Activated T-helper 9 cell treated with anti-CD3 and anti-CD28 coated beads, Interleukin-2, amount 50 U/mL, for 16 hours (primary cell): Measurements from ENCODE around the gene PHF1.
A peak's percentile ranks its signal among the peaks of the same experiment; 100 is the strongest.

Source experiments
- DNase-seq: peaks from one replicate; pipeline ENCODE4 v3.0.0-alpha.2; 2020; ENCODE audit warnings: low read depth

The PHF1 gene

GRCh38 chr6:33433001-33433543 is 22.3 kb downstream of the PHF1 start:
- DNase-seq: no peak

DNA sequence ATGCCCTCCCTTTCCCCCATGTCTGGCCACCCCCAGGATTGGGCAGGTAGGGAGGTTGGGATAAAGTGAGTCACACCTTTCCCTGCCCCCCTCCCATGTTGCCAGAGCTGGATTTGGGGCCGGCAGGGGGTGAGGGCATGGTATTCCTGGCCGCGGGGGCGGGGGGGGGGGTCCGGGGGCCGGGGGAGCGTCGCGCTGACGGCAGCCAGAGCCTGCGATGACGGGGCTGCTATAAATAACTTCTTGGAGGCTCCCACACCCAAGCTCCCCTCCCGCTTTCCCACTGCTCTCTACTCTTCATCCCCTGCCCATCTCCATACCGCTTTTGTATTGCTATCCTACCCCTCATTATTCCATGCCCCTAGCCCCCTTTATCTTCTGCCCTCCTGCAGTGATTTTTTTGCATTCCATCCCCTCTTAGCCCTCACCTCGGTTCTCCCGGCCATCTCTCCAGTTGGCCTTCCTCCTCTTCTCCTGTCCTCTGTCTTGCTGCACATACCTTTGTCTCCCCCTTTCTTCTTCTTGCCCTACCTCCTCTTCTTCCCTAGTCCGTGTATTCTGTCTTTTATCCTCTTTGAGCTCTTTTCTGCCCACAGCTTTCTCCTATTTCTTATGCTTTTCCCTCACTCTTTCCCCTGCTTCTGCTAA is 22.9 kb downstream of the PHF1 start:
- no peak for DNase-seq

GRCh38 chr6:33434961-33435360 is 24.1 kb downstream of the PHF1 start:
- DNase-seq: no peak

DNA sequence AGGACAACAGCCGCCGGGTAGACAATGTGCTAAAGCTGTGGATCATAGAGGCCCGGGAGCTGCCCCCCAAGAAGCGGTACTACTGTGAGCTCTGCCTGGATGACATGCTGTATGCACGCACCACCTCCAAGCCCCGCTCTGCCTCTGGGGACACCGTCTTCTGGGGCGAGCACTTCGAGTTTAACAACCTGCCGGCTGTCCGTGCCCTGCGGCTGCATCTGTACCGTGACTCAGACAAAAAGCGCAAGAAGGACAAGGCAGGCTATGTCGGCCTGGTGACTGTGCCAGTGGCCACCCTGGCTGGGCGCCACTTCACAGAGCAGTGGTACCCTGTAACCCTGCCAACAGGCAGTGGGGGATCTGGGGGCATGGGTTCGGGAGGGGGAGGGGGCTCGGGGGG is 26.9 kb downstream of the PHF1 start:
- no peak for DNase-seq

DNA sequence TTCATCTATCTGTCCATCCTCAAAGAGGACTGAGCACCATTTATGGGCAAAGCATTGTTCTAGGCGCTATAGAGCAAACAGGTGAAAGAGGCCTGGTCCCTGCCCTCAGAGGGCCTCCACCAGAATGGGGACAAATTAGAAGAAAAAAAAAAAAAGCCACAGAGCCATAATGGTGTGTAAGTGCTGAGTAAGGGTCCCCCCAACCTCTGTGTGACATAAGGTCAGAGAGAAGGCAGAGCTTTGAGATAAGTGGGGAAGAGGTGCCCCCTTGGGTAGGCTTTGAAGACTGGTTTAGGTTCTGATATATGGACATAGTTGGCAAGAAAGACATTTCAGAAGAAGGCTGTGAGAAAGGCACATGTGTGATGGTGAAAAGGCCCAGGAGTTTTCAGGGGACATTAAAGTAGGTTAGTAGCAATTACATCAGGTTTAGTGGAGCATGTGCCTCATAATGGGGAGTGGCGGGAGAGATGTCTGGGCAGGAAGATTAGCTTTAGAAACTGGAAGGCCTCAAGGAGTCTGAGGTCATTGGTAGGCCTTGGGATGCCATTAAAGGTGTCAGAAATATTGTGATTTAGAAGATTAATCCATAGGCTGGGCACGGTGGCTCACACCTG is 28.3 kb downstream of the PHF1 start:
- no peak for DNase-seq

- DNase-seq: no peak
Observed at GRCh38 chr6:33439956-33440648, 29.3 kb downstream of the PHF1 start.

DNA sequence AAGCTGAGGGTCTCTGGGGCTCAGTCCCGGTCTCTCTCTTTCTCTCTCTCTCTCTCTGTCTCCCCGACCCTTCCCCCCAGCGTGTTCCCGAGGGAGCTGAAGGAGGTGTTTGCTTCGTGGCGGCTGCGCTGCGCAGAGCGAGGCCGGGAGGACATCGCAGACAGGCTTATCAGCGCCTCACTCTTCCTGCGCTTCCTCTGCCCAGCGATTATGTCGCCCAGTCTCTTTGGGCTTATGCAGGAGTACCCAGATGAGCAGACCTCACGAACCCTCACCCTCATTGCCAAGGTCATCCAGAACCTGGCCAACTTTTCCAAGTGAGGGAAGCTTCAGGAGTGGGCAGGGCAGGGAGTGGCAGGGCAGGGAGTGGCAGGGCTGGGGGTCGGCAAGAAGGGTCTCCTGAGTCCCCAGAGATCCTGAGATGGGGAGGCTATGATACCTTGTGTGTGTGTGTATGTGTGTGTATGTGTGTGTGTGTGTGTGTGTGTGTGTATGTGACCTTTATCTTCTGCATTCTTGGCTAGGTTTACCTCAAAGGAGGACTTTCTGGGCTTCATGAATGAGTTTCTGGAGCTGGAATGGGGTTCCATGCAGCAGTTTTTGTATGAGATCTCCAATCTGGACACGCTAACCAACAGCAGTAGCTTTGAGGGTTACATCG is 30.0 kb downstream of the PHF1 start:
- no peak for DNase-seq

DNA sequence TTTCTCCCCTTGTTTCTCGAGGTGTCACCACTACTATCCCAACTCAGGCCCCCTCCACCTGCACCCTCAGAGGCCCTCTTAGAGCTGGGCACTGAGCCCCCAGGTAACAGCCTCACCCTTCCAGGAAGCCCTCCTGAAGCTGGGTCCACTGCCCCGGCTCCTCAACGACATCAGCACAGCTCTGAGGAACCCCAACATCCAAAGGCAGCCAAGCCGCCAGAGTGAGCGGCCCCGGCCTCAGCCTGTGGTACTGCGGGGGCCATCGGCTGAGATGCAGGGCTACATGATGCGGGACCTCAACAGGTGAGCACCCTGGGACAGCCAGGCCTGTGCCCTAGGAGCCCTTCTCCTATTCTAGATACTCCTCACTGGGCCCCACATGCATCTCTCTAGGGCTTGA is 30.6 kb downstream of the PHF1 start:
- no peak for DNase-seq

GRCh38 chr6:33442283-33442682 is 31.5 kb downstream of the PHF1 start:
- no peak for DNase-seq

- DNase-seq: no peak
Observed at GRCh38 chr6:33443025-33443424, 32.2 kb downstream of the PHF1 start.

GRCh38 chr6:33443619-33444504 is 33.0 kb downstream of the PHF1 start:
- DNase-seq: no peak

DNA sequence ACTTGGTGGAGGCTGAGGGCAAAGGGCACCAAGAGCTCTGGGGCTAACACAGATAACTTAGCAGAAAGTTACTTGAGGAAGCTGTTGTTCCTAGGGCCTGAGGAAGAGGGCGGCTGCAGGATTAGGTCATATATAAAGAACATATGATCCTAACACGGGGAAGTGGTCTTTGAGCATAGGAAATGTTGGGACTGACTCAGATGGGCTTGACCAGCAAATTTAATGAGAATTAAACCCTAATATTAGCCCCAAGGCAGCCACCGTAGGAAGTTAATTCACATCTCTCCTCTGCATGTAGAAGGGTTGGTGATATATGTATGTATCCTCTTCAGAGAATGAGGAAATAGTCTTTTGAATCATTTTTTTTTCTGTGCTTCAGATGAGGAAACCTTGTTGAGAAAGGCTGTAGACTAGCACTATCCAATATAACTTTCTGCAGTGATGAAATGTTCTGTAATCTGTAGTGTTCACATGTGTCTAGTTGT is 34.3 kb downstream of the PHF1 start:
- no peak for DNase-seq

DNA sequence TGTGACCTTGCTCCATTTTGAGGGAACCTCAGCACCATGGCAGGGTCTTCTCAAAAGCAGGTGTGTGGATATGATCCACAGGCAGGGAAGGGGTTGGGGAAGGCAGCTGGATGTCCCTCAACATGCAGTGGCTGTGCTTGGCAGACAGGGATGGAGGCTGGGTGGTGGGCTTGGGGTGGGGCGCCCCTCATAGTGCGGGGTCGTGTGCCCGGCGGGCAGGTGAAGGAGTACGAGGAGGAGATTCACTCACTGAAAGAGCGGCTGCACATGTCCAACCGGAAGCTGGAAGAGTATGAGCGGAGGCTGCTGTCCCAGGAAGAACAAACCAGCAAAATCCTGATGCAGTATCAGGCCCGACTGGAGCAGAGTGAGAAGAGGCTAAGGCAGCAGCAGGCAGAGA is 35.5 kb downstream of the PHF1 start:
- DNase-seq: no peak

DNA sequence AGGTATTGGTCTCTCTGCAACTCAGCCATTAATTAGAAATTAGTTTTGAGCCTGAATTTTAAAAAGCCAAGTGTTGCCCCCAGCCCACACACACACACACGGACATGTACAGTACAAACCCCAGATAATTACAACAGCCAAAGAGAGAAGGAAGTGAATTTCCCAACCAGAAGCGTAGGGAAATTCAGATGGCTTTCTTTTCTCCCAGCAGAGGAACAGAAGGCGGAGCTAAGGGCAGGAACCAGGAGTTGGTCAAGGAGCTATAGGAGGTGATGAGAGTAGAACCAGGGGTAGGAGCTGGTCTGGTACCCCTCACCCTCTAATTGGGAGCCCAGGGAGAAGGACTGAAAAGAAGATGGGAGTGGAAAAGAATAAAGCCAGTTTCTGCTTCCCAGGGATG is 39.6 kb downstream of the PHF1 start:
- no peak for DNase-seq

DNA sequence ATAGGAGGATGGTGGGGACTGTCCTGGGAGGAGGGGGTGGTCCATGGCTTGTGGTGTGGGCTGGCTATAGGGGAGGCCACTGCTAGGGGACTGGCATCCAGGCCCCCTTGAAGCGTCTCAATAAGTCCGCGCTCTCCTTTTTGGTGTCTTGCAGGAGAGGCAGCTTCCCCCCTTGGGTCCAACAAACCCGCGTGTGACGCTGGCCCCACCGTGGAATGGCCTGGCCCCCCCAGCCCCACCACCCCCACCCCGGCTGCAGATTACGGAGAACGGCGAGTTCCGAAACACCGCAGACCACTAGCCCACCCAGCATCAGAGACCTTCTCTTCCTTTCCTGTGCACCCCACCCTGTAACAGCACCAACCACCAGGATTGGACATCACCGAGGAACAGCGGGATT is 40.8 kb downstream of the PHF1 start:
- DNase-seq: no peak

- no peak for DNase-seq
Observed at GRCh38 chr6:33452496-33452895, 41.7 kb downstream of the PHF1 start.

DNA sequence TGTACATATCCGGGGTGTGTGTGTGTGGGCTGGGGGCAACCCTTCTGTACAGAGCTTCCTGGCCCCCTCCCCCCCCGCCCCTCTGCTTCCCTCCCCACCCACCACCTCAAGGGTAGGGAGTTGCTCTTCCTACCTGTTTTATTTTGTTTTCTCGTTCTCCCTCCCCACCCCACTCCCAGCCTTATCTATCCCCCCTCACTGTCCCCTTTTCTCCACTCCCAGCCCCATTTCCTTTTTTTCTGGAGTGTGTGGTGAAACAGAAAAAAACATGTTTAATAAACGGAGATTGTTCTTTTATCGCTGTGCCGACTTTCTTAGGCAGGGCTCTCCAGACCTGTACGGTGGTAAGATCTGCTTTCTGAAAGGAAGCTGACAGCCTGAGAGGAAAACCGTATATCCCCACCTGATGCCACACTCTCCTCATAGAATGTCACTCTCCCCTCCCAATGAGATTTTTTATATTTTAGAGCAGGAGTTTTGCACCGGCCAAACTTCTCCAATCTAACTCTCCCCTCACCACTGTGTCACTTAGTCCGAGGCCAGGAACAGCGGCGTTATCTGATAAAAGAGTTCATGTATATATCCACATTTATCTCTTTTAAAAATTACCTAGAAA is 42.7 kb downstream of the PHF1 start:
- no peak for DNase-seq

GRCh38 chr6:33454009-33454946 is 43.5 kb downstream of the PHF1 start, which contains the start of gene ZBTB9:
Gene ZBTB9 (plus strand): TSS chr6:33454576. CDS start chr6:33455101, 525 bp downstream.
- peak; percentile 88 for DNase-seq

GRCh38 chr6:33455051-33455450 is 44.2 kb downstream of the PHF1 start:
- no peak for DNase-seq

DNA sequence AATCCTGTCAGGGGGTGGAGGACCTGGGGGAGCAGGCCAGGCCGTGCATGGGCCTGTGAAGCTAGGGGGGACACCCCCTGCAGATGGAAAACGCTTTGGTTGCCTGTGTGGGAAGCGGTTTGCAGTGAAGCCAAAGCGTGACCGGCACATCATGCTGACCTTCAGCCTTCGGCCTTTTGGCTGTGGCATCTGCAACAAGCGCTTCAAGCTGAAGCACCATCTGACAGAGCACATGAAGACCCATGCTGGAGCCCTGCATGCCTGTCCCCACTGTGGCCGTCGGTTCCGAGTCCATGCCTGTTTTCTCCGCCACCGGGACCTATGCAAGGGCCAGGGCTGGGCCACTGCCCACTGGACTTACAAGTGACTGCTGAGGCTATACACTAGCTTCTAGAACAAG is 45.3 kb downstream of the PHF1 start:
- no peak for DNase-seq
